NCI-H2081 treated with DMSO at 0.1 percent for 48 hours (cell line): ENCODE data around the gene MAPK8.

Experiments
- DNase-seq: peaks from one replicate; lab custom pipeline; 2025; lab: John Stamatoyannopoulos, UW

Gene MAPK8

GRCh38 chr10:48450233-48450740 is 143.8 kb downstream of the MAPK8 start:
- DNase-seq = no peak

- no peak for DNase-seq
These were observed 144.4 kb downstream of the MAPK8 start for GRCh38 chr10:48450741-48451466.

GRCh38 chr10:48451969-48452878 is 145.7 kb downstream of the MAPK8 start:
- DNase-seq = no peak

DNA sequence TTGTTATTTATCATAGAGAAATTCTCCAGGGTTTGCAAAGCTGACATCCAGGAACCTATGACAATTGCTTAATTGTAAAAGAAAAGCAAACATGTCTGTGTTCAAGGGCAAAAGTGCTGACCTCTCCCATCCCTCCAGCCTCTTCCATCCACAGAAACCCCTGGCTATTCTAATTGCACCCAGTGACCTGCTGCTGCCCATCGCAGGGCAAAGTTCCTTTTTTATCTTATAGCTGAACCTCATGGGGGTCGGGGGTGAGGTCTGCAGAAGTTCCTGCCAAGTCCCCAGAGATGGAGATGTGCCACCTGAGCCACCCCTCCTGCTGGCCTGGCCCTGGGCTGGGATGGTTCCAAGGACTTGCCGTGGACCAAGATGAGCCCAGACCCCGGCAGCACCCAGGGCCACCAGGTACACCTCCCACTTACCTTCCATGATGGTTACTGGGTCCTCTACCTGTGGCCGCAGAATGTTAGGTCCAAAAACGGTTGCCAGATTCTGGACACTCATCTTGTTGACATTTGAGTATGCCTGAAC is 146.5 kb downstream of the MAPK8 start:
- DNase-seq = no peak

GRCh38 chr10:48453451-48454301 is 147.2 kb downstream of the MAPK8 start:
- DNase-seq = no peak

GRCh38 chr10:48454302-48455054 is 148.0 kb downstream of the MAPK8 start:
- no peak for DNase-seq

DNA sequence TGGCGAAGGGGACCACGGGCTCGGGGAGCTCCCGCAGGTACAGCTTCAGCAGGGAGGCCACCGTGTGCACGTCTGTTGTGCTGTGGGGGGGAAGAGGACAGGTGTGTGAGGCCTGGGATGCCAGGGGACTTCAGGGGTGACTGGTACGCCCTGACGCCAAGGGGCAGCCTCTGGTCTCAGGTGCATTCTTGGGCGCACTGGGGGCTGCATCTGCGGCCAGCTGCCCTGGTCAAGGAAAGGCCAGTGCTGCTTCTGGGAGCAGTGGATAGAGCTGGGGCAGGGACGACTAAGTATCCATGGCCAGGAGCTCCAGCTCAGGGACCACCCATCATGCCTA is 148.5 kb downstream of the MAPK8 start:
- no peak for DNase-seq

GRCh38 chr10:48455392-48456151 is 149.1 kb downstream of the MAPK8 start:
- no peak for DNase-seq

DNA sequence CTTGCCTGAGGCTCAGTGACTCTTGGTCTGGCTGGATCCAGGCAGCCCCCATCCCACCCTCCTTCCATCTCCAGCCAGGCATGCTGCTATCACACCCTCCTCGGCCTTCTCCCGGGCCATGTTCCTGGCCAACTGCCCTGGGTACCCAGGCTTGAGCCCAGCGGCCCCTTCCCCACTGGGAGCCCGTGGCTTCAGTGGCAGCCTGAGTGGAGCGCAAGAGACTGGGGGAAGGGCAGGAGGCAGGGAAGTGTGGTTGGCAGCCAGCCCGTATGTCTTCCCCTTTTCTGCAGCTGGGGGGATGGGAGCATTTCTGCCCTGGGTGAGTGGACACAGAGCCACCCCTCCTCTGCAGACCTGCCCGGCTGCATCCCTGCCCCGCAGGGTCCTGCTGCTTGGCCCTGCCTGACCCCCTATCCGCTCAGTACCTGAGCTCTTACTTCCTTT is 149.9 kb downstream of the MAPK8 start:
- DNase-seq = no peak

DNA sequence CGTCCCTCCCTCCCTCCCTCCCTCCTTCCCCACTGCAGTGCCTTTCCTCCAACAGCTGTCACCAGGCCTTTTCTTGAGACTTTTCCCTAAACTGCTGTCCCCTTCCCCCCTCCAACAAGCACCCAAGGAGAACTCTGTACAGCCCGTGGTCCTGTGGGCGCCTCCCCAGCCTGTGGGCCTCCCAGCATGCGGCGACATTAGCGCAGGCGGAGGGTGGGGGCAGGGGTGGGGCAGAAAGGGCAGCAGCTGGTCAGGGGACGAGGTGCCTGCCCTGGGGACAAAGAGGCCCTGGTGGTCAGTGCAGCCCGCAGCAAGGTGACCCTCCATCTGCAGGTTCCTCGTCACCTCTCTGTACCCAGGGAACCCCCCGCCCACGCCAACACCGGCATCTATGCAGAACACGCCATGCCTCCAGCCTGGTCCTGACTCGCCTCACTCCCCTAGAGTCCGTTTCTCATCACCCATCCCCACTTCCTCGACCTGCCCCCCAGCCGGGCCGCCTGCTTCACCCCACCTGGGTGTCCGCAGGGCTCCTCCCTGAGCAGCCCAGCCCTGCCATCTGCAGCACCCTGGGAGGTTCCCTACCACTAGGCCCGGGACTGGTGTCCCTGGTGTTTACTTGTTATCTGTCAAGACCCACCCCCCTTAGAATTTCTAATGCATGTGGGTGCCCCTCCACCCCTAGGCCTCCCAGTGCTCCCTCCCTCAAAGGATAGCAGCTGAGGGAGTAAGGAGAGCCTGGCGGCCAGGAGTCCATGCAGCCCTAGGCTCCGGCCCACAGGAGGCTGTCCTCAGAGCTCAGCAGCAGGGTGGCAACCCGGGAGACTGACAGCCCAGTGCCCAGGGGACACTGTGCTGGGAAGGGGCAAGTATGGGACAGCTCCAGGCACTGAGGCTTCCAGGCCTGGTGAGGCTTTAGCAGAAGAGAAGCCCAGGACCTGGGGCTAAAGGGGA is 150.6 kb downstream of the MAPK8 start:
- DNase-seq = no peak

DNA sequence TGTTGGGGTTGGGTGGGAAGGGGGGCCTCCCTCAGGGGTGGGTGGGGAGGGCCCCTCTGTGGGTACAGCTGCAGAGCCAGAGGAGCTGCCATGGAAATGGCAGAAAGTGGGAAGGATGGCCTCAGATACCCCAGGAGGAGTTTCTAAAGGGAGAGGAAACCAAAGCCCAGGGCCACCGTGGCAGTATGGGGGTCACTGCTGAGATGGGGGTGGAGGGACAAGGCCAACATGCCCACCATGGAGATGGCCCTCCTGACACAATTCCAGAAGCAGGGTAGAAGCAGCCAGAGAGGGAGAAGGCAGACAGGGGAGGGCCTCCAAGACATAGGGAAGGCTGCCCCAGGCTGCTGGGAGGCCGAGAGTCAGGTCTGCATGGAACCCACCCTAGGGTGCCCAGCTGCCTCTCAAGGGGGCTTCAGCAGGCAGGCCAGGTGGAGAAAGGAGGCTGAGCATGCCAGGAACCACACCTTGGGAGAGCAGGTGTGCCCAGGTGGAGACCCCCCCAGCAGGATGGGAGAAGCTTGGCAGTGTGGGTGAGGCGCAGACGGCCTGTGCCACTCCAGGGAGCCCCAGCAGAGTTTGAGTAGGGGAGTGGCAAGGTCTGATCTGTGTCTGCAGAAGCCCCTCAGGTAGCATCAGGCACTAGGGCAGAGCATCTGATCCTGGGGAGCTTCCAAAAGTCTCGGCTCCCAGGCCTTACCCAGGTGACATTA is 151.6 kb downstream of the MAPK8 start:
- no peak for DNase-seq

DNA sequence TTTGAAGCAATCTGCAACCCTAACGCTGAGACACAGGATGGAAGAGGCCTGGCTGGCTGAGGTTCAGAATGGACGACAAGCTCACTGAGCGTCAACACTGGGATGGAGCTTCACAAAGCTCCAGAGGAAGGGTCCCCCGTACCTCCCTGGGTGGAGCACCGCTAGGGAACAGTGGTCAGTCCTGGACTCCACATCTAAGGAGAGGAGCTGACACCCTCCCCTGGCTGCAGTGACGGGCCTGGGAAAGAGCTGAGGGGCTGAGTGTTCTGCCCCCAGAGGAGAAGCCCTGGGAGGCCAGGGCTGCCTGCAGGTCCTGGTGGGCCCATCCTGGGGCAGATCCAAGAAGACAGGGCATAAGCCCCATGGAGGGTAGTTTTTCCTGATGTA is 152.2 kb downstream of the MAPK8 start:
- DNase-seq = no peak

DNA sequence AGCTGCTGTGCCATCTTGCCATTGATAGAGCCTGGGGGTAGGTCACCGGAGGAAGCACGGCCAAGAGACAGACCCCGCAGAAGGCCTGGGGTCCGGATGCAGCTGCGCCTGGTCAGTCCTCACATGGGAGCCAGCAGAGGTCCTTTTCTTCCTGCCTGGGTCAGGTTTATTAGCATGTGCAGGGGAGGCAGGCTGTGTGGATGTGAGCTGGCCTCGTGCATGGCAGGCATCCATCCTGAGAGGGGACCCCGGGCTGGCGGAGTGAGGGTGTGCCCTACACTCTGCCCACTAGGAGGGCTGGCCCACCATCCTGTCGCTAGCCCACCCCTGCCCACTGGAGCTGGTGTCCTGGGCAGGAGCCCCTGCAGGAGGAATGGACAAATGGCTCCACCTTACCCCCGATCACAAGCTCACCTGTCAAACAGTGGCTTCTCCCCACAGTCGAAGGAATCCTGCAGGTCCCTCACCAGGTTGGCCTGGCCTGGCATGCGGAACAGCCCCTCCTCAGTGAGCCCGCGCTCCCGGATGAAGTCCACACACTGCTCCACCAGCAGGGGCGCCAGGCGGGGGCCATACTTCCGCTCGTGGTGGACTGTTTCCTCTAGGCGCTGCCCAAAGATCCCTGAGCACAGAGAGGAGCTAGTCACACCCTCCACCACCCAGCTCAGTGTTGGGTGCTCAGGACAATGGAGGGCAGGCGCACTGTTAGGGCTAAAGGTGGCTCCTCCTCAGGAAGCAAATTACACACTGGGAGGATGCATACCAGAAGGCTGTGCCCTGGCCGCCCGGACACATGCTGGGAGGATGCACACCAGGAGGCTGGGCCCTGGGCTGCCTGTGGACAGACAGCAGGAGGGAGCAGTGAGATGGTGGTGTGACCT is 153.0 kb downstream of the MAPK8 start:
- no peak for DNase-seq

DNA sequence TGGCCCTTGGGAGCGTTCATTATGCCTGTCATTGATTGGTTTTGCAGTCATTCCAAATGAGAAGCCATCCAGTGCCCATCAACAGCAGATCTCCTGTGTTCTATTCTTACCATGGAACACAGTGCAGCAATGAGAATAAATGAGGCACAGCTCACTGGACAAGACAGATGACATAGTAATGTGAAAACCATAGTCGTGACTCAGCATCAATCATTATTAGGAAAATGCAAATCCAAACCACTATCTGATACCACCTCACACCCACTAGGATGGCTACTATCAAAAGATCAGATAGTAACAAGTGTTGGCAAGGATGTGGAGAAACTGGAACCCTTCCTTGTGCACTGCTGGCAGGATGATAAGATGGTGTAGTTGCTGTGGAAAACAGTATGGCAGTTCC is 153.7 kb downstream of the MAPK8 start:
- DNase-seq = no peak

DNA sequence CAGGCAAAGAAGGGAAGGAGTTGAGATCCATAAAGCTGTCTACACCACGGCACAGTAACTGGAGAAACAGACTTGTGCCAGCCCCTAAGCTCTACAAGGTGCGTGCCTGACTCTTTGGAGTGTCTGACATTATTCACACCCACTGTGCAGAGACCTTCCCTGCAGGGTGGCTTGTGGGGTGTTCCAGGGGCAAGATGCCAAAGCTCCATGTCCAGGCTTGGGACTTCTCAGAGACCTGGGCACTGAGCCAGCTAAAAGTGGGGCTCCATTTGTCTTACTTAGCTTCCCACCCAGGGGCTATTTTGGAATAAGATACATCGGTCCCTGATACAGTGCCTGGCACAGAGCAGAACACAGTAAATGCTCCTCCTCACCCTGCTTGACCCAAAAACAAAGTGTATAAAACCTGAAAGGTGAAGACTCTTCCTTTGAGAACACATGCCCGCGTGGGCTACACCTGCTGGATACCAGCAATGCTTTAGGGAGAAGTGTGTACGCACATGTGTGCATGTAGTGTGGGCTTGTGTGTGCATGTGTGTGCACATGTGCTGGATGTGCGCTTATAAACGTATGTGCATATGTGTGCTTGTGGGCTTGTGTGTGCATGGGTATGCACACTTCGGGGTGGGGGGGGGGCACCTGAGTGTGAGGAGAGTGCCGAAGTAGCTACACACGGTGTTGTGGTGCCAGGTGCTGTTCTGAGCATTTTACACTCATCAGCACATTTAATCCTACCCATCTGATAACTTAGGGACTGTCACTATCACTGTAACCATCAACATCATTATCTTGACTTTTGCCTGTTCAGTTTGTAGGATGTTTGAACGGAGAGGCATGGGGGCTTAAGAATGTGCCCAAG is 155.4 kb downstream of the MAPK8 start:
- no peak for DNase-seq

GRCh38 chr10:48462482-48463020 is 156.1 kb downstream of the MAPK8 start:
- DNase-seq = no peak
